ENCODE data around the gene RBM38. TPM values are rescaled to one million over a fixed set of nuclear protein-coding genes. Genes with fewer than 3 reads are reported as not detected.
A peak's percentile ranks its signal among the peaks of the same experiment; 100 is the strongest.

RBM38 gene
- total and polyA plus RNA-seq, 2 of the 13 experiments (the other 11 are each of a cell fraction or from before 2014, with no cell fraction given): 24.2 to 34.2 TPM

DNA sequence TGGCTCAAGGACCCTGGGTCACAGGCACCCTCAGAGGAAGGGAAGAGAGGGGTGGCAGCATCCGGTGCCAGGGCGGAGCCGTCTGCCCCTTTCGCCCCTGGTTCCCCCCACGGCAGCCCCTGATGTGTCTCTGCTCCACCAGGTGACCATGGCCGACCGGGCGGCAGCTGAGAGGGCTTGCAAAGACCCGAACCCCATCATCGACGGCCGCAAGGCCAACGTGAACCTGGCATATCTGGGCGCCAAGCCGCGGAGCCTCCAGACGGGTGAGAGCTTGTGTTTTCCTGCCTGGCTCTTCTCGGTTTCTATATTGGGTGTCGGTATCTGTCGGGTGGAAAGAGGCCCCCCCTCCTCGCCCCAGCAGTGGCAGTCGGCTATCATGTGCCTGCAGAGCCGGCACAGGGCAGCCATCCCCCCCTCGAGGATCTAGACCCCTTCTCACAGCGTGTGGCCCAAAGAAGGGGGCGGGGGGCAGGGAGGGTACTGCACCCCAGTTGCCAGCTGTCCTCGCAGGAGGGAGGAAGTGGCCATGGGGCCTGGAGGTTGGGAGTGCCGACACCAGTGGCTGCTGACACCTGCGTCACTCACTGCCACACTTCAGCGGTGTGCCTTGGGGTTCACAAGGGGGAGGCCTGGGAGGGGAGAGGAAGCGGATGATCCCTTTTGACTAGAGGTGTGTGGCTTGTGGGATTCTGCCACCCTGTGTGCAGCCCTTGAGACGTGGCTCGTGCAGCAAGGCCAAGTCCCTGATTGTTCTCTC is 1.5 kb downstream of the RBM38 start (continued):
- TF ChIP-seq, protein P1, sequence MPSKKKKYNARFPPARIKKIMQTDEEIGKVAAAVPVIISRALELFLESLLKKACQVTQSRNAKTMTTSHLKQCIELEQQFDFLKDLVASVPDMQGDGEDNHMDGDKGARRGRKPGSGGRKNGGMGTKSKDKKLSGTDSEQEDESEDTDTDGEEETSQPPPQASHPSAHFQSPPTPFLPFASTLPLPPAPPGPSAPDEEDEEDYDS (CRISPR knock-in tag; IDR thresholded peaks at IDR 0.05): no peak
- TF ChIP-seq SOX5 (CRISPR knock-in tag; IDR thresholded peaks at IDR 0.05; ENCODE audit: borderline replicate concordance): no peak
- TF ChIP-seq MZF1 (CRISPR knock-in tag; IDR thresholded peaks at IDR 0.05; ENCODE audit: borderline replicate concordance): no peak
- TF ChIP-seq SOX13 (IDR thresholded peaks at IDR 0.05): no peak
- no peak for TF ChIP-seq SOX13 (CRISPR knock-in tag; conservative IDR thresholded peaks at IDR 0.05 in 1 of 2, IDR thresholded peaks at IDR 0.05 in 1 of 2)
- TF ChIP-seq, protein P2, sequence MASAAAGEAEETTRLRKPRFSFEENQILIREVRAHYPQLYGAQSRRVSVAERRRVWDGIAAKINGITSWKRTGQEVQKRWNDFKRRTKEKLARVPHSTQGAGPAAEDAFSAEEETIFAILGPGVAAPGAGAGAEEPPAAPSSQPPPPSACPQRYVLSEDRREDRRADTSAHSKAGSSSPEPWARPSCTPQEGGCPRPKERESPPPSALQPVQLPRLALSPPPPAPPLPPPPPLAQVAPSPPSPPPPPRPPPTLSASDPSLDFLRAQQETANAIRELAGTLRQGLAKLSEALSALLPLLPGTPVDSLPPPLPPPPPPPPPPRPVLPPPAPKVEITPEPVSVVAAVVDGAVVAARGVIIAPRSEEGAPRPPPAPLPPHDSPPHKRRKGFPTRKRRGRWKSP (CRISPR knock-in tag; IDR thresholded peaks at IDR 0.05): peak; percentile 66; the same call in 1 of the 2 replicates
- TF ChIP-seq, protein P3, sequence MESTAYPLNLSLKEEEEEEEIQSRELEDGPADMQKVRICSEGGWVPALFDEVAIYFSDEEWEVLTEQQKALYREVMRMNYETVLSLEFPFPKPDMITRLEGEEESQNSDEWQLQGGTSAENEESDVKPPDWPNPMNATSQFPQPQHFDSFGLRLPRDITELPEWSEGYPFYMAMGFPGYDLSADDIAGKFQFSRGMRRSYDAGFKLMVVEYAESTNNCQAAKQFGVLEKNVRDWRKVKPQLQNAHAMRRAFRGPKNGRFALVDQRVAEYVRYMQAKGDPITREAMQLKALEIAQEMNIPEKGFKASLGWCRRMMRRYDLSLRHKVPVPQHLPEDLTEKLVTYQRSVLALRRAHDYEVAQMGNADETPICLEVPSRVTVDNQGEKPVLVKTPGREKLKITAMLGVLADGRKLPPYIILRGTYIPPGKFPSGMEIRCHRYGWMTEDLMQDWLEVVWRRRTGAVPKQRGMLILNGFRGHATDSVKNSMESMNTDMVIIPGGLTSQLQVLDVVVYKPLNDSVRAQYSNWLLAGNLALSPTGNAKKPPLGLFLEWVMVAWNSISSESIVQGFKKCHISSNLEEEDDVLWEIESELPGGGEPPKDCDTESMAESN (CRISPR knock-in tag; conservative IDR thresholded peaks at IDR 0.05): no peak
- TF ChIP-seq, protein P4, sequence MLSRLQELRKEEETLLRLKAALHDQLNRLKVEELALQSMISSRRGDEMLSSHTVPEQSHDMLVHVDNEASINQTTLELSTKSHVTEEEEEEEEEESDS (CRISPR knock-in tag; IDR thresholded peaks at IDR 0.05; ENCODE audit: borderline replicate concordance): no peak
- TF ChIP-seq HOXA5 (CRISPR knock-in tag; IDR thresholded peaks at IDR 0.05): no peak
- TF ChIP-seq, protein P5, sequence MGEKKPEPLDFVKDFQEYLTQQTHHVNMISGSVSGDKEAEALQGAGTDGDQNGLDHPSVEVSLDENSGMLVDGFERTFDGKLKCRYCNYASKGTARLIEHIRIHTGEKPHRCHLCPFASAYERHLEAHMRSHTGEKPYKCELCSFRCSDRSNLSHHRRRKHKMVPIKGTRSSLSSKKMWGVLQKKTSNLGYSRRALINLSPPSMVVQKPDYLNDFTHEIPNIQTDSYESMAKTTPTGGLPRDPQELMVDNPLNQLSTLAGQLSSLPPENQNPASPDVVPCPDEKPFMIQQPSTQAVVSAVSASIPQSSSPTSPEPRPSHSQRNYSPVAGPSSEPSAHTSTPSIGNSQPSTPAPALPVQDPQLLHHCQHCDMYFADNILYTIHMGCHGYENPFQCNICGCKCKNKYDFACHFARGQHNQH (CRISPR knock-in tag; IDR thresholded peaks at IDR 0.05): no peak
- TF ChIP-seq RBFOX2 (IDR thresholded peaks at IDR 0.05; ENCODE audit: low read depth, low read length): peak; percentile 38; the same call in 1 of the 2 replicates
- no peak for TF ChIP-seq GZF1 (CRISPR knock-in tag; IDR thresholded peaks at IDR 0.05)
- no peak for TF ChIP-seq HNRNPK (IDR thresholded peaks at IDR 0.05; ENCODE audit: low read depth, low read length, poor library complexity, severe bottlenecking)
